ENCODE data around the gene SEC14L2. TPM values are rescaled to one million over a fixed set of nuclear protein-coding genes. Genes with fewer than 3 reads are reported as not detected.

Gene SEC14L2
- total RNA-seq, 1 experiment from 2014 or later: 33.5 TPM

- Histone ChIP-seq H3K4me1 (ENCODE audit: control insufficient read depth in 1 of 2, insufficient read depth in 2 of 2, low read length in 2 of 2) (no peaks in the 10 kb centered on the region), H4K20me1 (ENCODE audit: insufficient read depth) (no peaks in the 10 kb centered on the region), H3K27ac (ENCODE audit: low read depth, low read length) (no peak overlapping the region), H3K9me3 (ENCODE audit: control insufficient read depth in 1 of 2, insufficient read depth in 1 of 2, low read depth in 1 of 2, low read length in 2 of 2) (no peaks in the 10 kb centered on the region), H3K36me3 (ENCODE audit: control insufficient read depth in 1 of 2, insufficient read depth in 2 of 2, low read length in 2 of 2) (no peaks in the 10 kb centered on the region), H2AFZ (ENCODE audit: low read depth, low read length, poor library complexity, severe bottlenecking) (no peak overlapping the region), H3K9me2 (ENCODE audit: insufficient read depth) (no peaks in the 10 kb centered on the region), H3K4me3 (replicated peaks in 1 of 2; ENCODE audit: low read depth in 1 of 2, low read length in 2 of 2) (no peak overlapping the region), H3K27me3 (ENCODE audit: insufficient read depth, low read length) (peaks cover 10% of the 10 kb centered on the region; the same call in 1 of the 2 replicates), H3K4me2 (ENCODE audit: low read length) (no peak overlapping the region), H3K79me2 (ENCODE audit: insufficient read depth, low read length) (no peaks in the 10 kb centered on the region), H3K9ac (ENCODE audit: low read length) (no peak overlapping the region)
- intact Hi-C loops (cut with micrococcal nuclease): no loop called here
- ChIA-PET POLR2A (no interaction called here), RAD21 (ENCODE audit: low non-redundant PET in 1 of 2, low total read pairs in 2 of 2, uncharacterized antibody in 2 of 2, unreplicated experiment in 2 of 2) (no interaction called here), CTCF (no interaction called here)
- ATAC-seq: no peak
- no peak for DNase-seq (ENCODE audit: low read depth, low spot score)
- TF ChIP-seq SIN3A (IDR thresholded peaks at IDR 0.05; ENCODE audit: low read depth): no peak
- TF ChIP-seq RAD21 (IDR thresholded peaks at IDR 0.05; ENCODE audit: low read depth): no peak
- TF ChIP-seq TCF7L2 (IDR thresholded peaks at IDR 0.05; ENCODE audit: borderline replicate concordance, extremely low read depth, insufficient read depth, insufficient read length): no peak
- no peak for TF ChIP-seq FOSL1 (IDR thresholded peaks at IDR 0.05; ENCODE audit: low read depth)
- TF ChIP-seq CTCF (IDR thresholded peaks at IDR 0.05 in 2 of 3, conservative IDR thresholded peaks at IDR 0.05 in 1 of 3; ENCODE audit: borderline replicate concordance in 1 of 3, insufficient read depth in 1 of 3, low read depth in 2 of 3, low read length in 2 of 3): no peak
- TF ChIP-seq CEBPB (IDR thresholded peaks at IDR 0.05; ENCODE audit: low read depth): no peak
- no peak for TF ChIP-seq ZNF274 (IDR thresholded peaks at IDR 0.05; ENCODE audit: low read depth, low read length)
- no peak for TF ChIP-seq ZFX (IDR thresholded peaks at IDR 0.05)
- TF ChIP-seq YY1 (IDR thresholded peaks at IDR 0.05; ENCODE audit: extremely low read depth, insufficient replicate concordance, low read depth, low read length): no peak
- TF ChIP-seq, protein P1, sequence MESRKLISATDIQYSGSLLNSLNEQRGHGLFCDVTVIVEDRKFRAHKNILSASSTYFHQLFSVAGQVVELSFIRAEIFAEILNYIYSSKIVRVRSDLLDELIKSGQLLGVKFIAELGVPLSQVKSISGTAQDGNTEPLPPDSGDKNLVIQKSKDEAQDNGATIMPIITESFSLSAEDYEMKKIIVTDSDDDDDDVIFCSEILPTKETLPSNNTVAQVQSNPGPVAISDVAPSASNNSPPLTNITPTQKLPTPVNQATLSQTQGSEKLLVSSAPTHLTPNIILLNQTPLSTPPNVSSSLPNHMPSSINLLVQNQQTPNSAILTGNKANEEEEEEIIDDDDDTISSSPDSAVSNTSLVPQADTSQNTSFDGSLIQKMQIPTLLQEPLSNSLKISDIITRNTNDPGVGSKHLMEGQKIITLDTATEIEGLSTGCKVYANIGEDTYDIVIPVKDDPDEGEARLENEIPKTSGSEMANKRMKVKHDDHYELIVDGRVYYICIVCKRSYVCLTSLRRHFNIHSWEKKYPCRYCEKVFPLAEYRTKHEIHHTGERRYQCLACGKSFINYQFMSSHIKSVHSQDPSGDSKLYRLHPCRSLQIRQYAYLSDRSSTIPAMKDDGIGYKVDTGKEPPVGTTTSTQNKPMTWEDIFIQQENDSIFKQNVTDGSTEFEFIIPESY (IDR thresholded peaks at IDR 0.05; ENCODE audit: extremely low read depth, insufficient replicate concordance, low read length): no peak
- BruUV-seq (replicated peaks): no TSS peak
These were observed 76.3 kb downstream of the SEC14L2 start for GRCh38 chr22:30472994-30473720.

Data from HCT116 (cell line).